SK-N-SH (cell line): ENCODE results near the gene MAST2. TPM values are rescaled to one million over a fixed set of nuclear protein-coding genes. Genes with fewer than 3 reads are reported as not detected.
"Not testable (repeated sequence)": the region's sequence is repeated elsewhere in the genome, so short reads cannot be mapped to it uniquely, and the experiment has no call there.

ENCODE experiments used
- CTCF ChIA-PET: fragments of 300-600, 350-600 bp; formaldehyde crosslinking; extraction: SDS; loops from one replicate; lab custom pipeline; 2021; lab: Yijun Ruan, JAX
- POLR2A ChIA-PET: fragments of 350-600 bp; sonication (Branson Sonifier 250); formaldehyde crosslinking; extraction: SDS; loops from one replicate; lab custom pipeline; 2020; ENCODE audit warnings: antibody characterized with exemption, inconsistent platforms; lab: Yijun Ruan, JAX
- DNase-seq: peaks from one replicate; pipeline ENCODE4 v3.0.0; 2012
- H2AFZ ChIP-seq: fragments of 200-600 bp; sonication (generic); 2 replicates; pipeline ENCODE4 v1.8.1; 2016; ENCODE audit warnings: antibody characterized with exemption, mild to moderate bottlenecking, low read depth
- H3F3A ChIP-seq: fragments of 200-600 bp; sonication (generic); replicated peaks from 2 replicates; pipeline ENCODE3; 2016; ENCODE audit warnings: antibody characterized with exemption, mild to moderate bottlenecking; ENCODE audit not compliant: insufficient read depth
- H3K27ac ChIP-seq, 2 experiments: fragments of 200-500 bp in 1 of 2; fragments of 200-600 bp in 1 of 2; sonication (Bioruptor generic) in 1 of 2; sonication (generic), shearing (Covaris generic) in 1 of 2; 2 replicates each; pipeline versions ENCODE4 v1.5.1 to v1.6.1; 2014 to 2016; ENCODE audit warnings: low read depth in 2 of 2, inconsistent platforms in 1 of 2, low read length in 1 of 2, mild to moderate bottlenecking in 1 of 2, mixed read lengths in 1 of 2
- H3K27me3 ChIP-seq: fragments of 200-600 bp; sonication (generic), shearing (Covaris generic); 2 replicates; pipeline ENCODE4 v1.6.1; 2016; ENCODE audit warnings: mixed run types; ENCODE audit not compliant: insufficient read depth
- H3K36me3 ChIP-seq, 2 experiments: fragments of 200-500 bp in 1 of 2; fragments of 200-600 bp in 1 of 2; sonication (Bioruptor generic) in 1 of 2; sonication (generic) in 1 of 2; replicated peaks in 1 of 2; 2 replicates each; pipeline versions ENCODE3 to v1.5.1; 2014 to 2016; ENCODE audit warnings: low read length in 1 of 2, mild to moderate bottlenecking in 1 of 2; ENCODE audit not compliant: insufficient read depth in 2 of 2, control insufficient read depth in 1 of 2
- H3K4me1 ChIP-seq, 2 experiments: fragments of 200-500 bp in 1 of 2; fragments of 200-600 bp in 1 of 2; sonication (Bioruptor generic) in 1 of 2; sonication (generic), shearing (Covaris generic) in 1 of 2; 2 replicates each; pipeline versions ENCODE4 v1.5.1 to v1.6.1; 2014 to 2016; ENCODE audit warnings: low read depth in 1 of 2, low read length in 1 of 2, mixed run types in 1 of 2; ENCODE audit not compliant: insufficient read depth in 2 of 2, control insufficient read depth in 1 of 2
- H3K4me2 ChIP-seq: fragments of 200-600 bp; sonication (generic), shearing (Covaris generic); 2 replicates; pipeline ENCODE4 v1.6.1; 2017; ENCODE audit warnings: mixed run types
- H3K4me3 ChIP-seq, 2 experiments: fragments of 200-500 bp in 1 of 2; fragments of 200-600 bp in 1 of 2; sonication (Bioruptor generic) in 1 of 2; sonication (generic), shearing (Covaris generic) in 1 of 2; 2 replicates each; pipeline versions ENCODE4 v1.5.1 to v1.8.1; 2014 to 2016; ENCODE audit warnings: low read depth in 2 of 2, inconsistent platforms in 1 of 2, low read length in 1 of 2, mild to moderate bottlenecking in 1 of 2, mixed read lengths in 1 of 2, moderate library complexity in 1 of 2
- H3K79me2 ChIP-seq: fragments of 200-600 bp; sonication (generic); 2 replicates; pipeline ENCODE4 v1.8.1; 2017; ENCODE audit warnings: mild to moderate bottlenecking; ENCODE audit not compliant: insufficient read depth
- H3K9ac ChIP-seq: fragments of 200-600 bp; sonication (generic); 2 replicates; pipeline ENCODE4 v1.6.1; 2017; ENCODE audit warnings: mixed run types
- H3K9me2 ChIP-seq: fragments of 200-600 bp; sonication (generic); 2 replicates; pipeline ENCODE4 v1.6.1; 2017; ENCODE audit warnings: mixed run types
- H3K9me3 ChIP-seq: fragments of 200-600 bp; sonication (generic); 2 replicates; pipeline ENCODE4 v1.6.1; 2017; ENCODE audit warnings: mixed run types, mild to moderate bottlenecking, moderate library complexity
- H4K20me1 ChIP-seq: fragments of 200-600 bp; sonication (generic); 2 replicates; pipeline ENCODE4 v1.6.1; 2017; ENCODE audit warnings: mild to moderate bottlenecking, mixed run types; ENCODE audit not compliant: insufficient read depth
- EP300 ChIP-seq, 2 experiments: IDR thresholded peaks; 2 replicates each; pipeline versions ENCODE4 v1.4.0 to v1.6.1; 2012; ENCODE audit warnings: borderline replicate concordance in 1 of 2, low read depth in 1 of 2, low read length in 1 of 2
- EZH2phosphoT487 ChIP-seq: fragments of 200-600 bp; sonication (generic); IDR thresholded peaks from 2 replicates; pipeline ENCODE4 v1.6.1; 2017; ENCODE audit warnings: low read depth, mixed run types, mild to moderate bottlenecking, antibody characterized with exemption, moderate library complexity, borderline replicate concordance
- IRF3 ChIP-seq: fragments of 150-350 bp; IDR thresholded peaks from 2 replicates; pipeline ENCODE4 v1.6.1; 2016; ENCODE audit warnings: mild to moderate bottlenecking, low read depth, low read length
- MAX ChIP-seq: IDR thresholded peaks from 2 replicates; pipeline ENCODE4 v1.4.0; 2012; ENCODE audit warnings: low read depth
- MEF2A ChIP-seq: IDR thresholded peaks from 2 replicates; pipeline ENCODE4 v1.4.0; 2012; ENCODE audit warnings: low read depth, borderline replicate concordance
- MXI1 ChIP-seq: IDR thresholded peaks from 2 replicates; pipeline ENCODE4 v1.6.1; 2012; ENCODE audit warnings: mild to moderate bottlenecking, low read depth, low read length, improper control_type of control experiment
- NFIC ChIP-seq: IDR thresholded peaks from 2 replicates; pipeline ENCODE4 v1.4.0; 2012; ENCODE audit warnings: borderline replicate concordance
- REST ChIP-seq: IDR thresholded peaks from 2 replicates; pipeline ENCODE4 v1.6.1; 2012; ENCODE audit warnings: mild to moderate bottlenecking, low read depth, low read length, moderate library complexity
- RXRA ChIP-seq: IDR thresholded peaks from 2 replicates; pipeline ENCODE4 v1.4.0; 2012; ENCODE audit warnings: low read depth, mild to moderate bottlenecking, borderline replicate concordance
- SIN3A ChIP-seq: IDR thresholded peaks from 2 replicates; pipeline ENCODE4 v1.6.1; 2012; ENCODE audit warnings: low read depth, mild to moderate bottlenecking, low read length, moderate library complexity, borderline replicate concordance
- TCF12 ChIP-seq: IDR thresholded peaks from 2 replicates; pipeline ENCODE4 v1.4.0; 2012
- TEAD4 ChIP-seq: IDR thresholded peaks from 2 replicates; pipeline ENCODE4 v1.4.0; 2012; ENCODE audit warnings: mild to moderate bottlenecking, borderline replicate concordance; ENCODE audit not compliant: insufficient read depth
- USF1 ChIP-seq: IDR thresholded peaks from 2 replicates; pipeline ENCODE4 v1.4.0; 2012; ENCODE audit warnings: low read depth, borderline replicate concordance
- USF2 ChIP-seq: fragments of 150-350 bp; IDR thresholded peaks from 2 replicates; pipeline ENCODE4 v1.6.1; 2017; ENCODE audit warnings: antibody characterized with exemption, low read length, low read depth, borderline replicate concordance
- ZBTB33 ChIP-seq: IDR thresholded peaks from 2 replicates; pipeline ENCODE4 v1.4.0; 2012; ENCODE audit warnings: low read depth, borderline replicate concordance
- WGBS: methylation state at CpG from one replicate; pipeline ENCODE4 v1.1.6; 2017; ENCODE audit warnings: low lambda C conversion rate; 5-methylcytosine and 5-hydroxymethylcytosine counted together
- polyA plus RNA-seq, 3 experiments: library from polyadenylated mRNA; depleted of rRNA; stranded (reverse); fragments of >200 nt; gene quantifications; 2 replicates each; pipeline ENCODE4 v1.2.3, GENCODE V29; 2012

MAST2 gene
- polyA plus RNA-seq, 1 of the 3 experiments (the other 2 are of a cell fraction), result 53.4 TPM

- no peak for TF ChIP-seq IRF3
- no peak for TF ChIP-seq RXRA
- no peak for TF ChIP-seq EZH2phosphoT487
- no peak for TF ChIP-seq MAX
- TF ChIP-seq ZBTB33, result no peak
- no peak for TF ChIP-seq USF2
- TF ChIP-seq MEF2A, result no peak
- no peak for TF ChIP-seq MXI1
- no peak for TF ChIP-seq NFIC
- TF ChIP-seq EP300 (IDR thresholded peaks at IDR 0.05; ENCODE audit: borderline replicate concordance in 1 of 2, low read depth in 1 of 2, low read length in 1 of 2), result no peak
- no peak for TF ChIP-seq REST
- no peak for TF ChIP-seq USF1
- no peak for TF ChIP-seq TEAD4
- TF ChIP-seq SIN3A, result no peak
- no peak for TF ChIP-seq TCF12
- H3K4me3 ChIP-seq, result no peak overlapping the region
- peaks cover 43% of the 10 kb centered on the region for H3K79me2 ChIP-seq
- CTCF ChIA-PET, result interaction anchor here (0.8 to 1.4 kb wide), 2 partner anchors 10 to 14 kb away, joined by 3 to 4 read pairs; no protein-coding TSS in a partner anchor
- no peaks in the 10 kb centered on the region for H3K36me3 ChIP-seq
- POLR2A ChIA-PET, result no interaction called here
- no peaks in the 10 kb centered on the region for H4K20me1 ChIP-seq
- WGBS, result 96% methylated on average over 7 of the region's 7 CpGs
- H3K27ac ChIP-seq, result peak overlapping the region in 1 of 2 experiments; percentile 68; a peak in 2 of 4 replicates
- no peaks in the 10 kb centered on the region for H3K9me2 ChIP-seq
- no peak for DNase-seq
- no peak overlapping the region for H3K4me2 ChIP-seq
- H3K27me3 ChIP-seq, result no peaks in the 10 kb centered on the region
- no peak overlapping the region for H3K9ac ChIP-seq
- no peaks in the 10 kb centered on the region for H3K9me3 ChIP-seq
- H3K4me1 ChIP-seq, result peaks cover 2 to 30% of the 10 kb centered on the region in 2 experiments; a peak in 2 of 4 replicates
- H3F3A ChIP-seq, result peaks cover 17% of the 10 kb centered on the region
- H2AFZ ChIP-seq, result no peak overlapping the region
These were observed 127.1 kb downstream of the MAST2 start for GRCh38 chr1:45930258-45931150.

GRCh38 chr1:45932205-45932604, 128.8 kb downstream of the MAST2 start:
- Histone ChIP-seq H3F3A (peaks cover 17% of the 10 kb centered on the region), H3K4me1 (peaks cover 0 to 30% of the 10 kb centered on the region in 2 experiments; a peak in 1 of 4 replicates), H3K79me2 (peaks cover 46% of the 10 kb centered on the region)
- H3K27ac ChIP-seq, H3K4me3 ChIP-seq, DNase-seq, H3K9ac ChIP-seq, H2AFZ ChIP-seq, H3K9me3 ChIP-seq, H3K36me3 ChIP-seq, POLR2A ChIA-PET, H3K4me2 ChIP-seq, H3K27me3 ChIP-seq, H3K9me2 ChIP-seq, H4K20me1 ChIP-seq: not testable (repeated sequence)
- WGBS, result 92% methylated on average over 6 of the region's 6 CpGs
- CTCF ChIA-PET, result interaction anchor here (0.8 kb wide), 1 partner anchor 69 kb away, joined by 3 read pairs; no protein-coding TSS in a partner anchor
